ENCODE data around the gene PLEKHM1.
"Not testable (repeated sequence)": the region's sequence is repeated elsewhere in the genome, so short reads cannot be mapped to it uniquely, and the experiment has no call there.

PLEKHM1 gene

GRCh38 chr17:45490615-45491433 lies at the start of gene PLEKHM1:
TSS of gene PLEKHM1 (minus strand) at chr17:45490721. CDS start at chr17:45482484, 8,237 bp downstream.
- peak; percentile 71 for DNase-seq

GRCh38 chr17:45538168-45538567 lies 47.6 kb upstream of the PLEKHM1 start:
- DNase-seq = not testable (repeated sequence)

- not testable (repeated sequence) for DNase-seq
Measured at GRCh38 chr17:45506072-45506471, 15.6 kb upstream of the PLEKHM1 start.

GRCh38 chr17:45505183-45505582 lies 14.7 kb upstream of the PLEKHM1 start:
- not testable (repeated sequence) for DNase-seq

- not testable (repeated sequence) for DNase-seq
Measured at GRCh38 chr17:45501092-45501707, 10.7 kb upstream of the PLEKHM1 start.

- DNase-seq = not testable (repeated sequence)
Measured at GRCh38 chr17:45500478-45500877, 10.0 kb upstream of the PLEKHM1 start.

GRCh38 chr17:45499208-45499607 lies 8.7 kb upstream of the PLEKHM1 start:
- not testable (repeated sequence) for DNase-seq

- not testable (repeated sequence) for DNase-seq
Measured at GRCh38 chr17:45498377-45498776, 7.9 kb upstream of the PLEKHM1 start.

GRCh38 chr17:45497449-45497848 lies 6.9 kb upstream of the PLEKHM1 start:
- DNase-seq = not testable (repeated sequence)

GRCh38 chr17:45496507-45496906 lies 6.0 kb upstream of the PLEKHM1 start:
- not testable (repeated sequence) for DNase-seq

- DNase-seq = not testable (repeated sequence)
Measured at GRCh38 chr17:45494556-45494955, 4.0 kb upstream of the PLEKHM1 start.

GRCh38 chr17:45492156-45492555 lies 1.6 kb upstream of the PLEKHM1 start:
- DNase-seq = not testable (repeated sequence)

- DNase-seq = not testable (repeated sequence)
Measured at GRCh38 chr17:45490198-45490597, 323 bp downstream of the PLEKHM1 start.

GRCh38 chr17:45487704-45488103 lies 2.8 kb downstream of the PLEKHM1 start:
- DNase-seq = peak; percentile 92

GRCh38 chr17:45483591-45484216 lies 6.8 kb downstream of the PLEKHM1 start:
- DNase-seq = not testable (repeated sequence)

- not testable (repeated sequence) for DNase-seq
Measured at GRCh38 chr17:45483177-45483576, 7.3 kb downstream of the PLEKHM1 start.

- not testable (repeated sequence) for DNase-seq
Measured at GRCh38 chr17:45482317-45482716, 8.2 kb downstream of the PLEKHM1 start.

GRCh38 chr17:45475436-45475835 lies 15.1 kb downstream of the PLEKHM1 start:
- not testable (repeated sequence) for DNase-seq

GRCh38 chr17:45472249-45472648 lies 18.3 kb downstream of the PLEKHM1 start:
- not testable (repeated sequence) for DNase-seq

- DNase-seq = not testable (repeated sequence)
Measured at GRCh38 chr17:45469204-45469563, 21.3 kb downstream of the PLEKHM1 start.

- DNase-seq = not testable (repeated sequence)
Measured at GRCh38 chr17:45468293-45469203, 22.0 kb downstream of the PLEKHM1 start.
